Measurements from ENCODE around the gene PTPRE.

PTPRE gene

DNA sequence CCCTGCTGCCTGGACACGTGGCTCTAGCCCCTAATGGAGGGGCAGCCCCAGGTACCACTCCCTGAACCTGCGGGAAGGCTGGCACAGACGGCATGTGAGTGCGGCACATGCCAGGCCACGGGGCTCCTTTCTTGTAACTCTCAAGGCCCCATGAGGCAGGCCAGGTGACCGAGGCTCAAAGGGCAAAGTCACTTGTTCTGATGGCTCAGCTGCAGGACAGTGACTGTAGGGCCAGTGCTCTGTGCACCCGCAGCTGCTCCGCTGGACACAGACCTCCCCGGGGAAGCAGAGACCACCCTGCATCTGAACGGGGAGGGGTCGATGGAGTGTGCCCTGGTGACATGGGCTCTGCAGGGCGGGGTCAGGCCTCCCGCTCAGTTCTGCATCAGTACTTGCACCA, 55.3 kb downstream of the PTPRE start:
- DNase-seq, result no peak

DNA sequence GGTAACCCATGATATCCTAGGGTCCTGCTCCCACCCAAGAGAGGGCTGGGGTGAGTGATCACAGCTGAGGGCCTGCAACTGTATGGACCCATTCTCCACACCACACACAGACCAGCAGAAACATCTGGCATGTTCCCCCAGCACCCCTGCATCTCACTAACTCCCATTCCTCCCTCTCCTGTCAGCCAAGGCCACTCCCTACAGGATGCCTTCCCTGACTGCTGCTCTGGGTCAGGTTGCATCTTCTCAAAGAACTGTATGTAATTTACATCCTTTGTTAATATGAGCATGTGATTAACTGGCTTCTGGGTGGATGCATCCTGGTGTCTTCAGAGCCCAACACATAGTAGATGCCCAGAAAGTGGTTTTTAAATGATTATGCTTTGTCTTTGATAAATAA, 56.2 kb downstream of the PTPRE start:
- no peak for DNase-seq

DNA sequence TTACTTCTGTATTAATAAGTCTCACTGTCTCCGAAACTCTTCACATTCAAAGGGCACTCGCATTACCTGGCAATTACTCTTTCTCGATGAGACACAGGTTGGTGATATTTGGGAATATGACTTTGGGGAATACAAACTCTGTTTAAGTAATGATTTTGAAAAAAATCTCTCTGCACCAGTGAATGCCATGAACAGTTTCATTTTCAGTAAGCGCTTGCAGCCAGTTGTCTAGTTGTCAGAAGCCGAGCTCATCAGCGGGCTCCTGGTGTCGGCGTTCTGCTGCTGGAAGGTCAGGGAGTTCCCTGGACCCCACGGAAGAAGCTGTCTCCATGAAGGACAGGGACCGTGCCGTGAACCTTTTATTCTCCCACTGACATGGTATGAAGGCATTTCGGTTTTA, 57.7 kb downstream of the PTPRE start:
- no peak for DNase-seq

GRCh38 chr10:127966875-127967274, 60.0 kb downstream of the PTPRE start:
- no peak for DNase-seq

GRCh38 chr10:127968027-127968441, 61.1 kb downstream of the PTPRE start:
- no peak for DNase-seq

DNA sequence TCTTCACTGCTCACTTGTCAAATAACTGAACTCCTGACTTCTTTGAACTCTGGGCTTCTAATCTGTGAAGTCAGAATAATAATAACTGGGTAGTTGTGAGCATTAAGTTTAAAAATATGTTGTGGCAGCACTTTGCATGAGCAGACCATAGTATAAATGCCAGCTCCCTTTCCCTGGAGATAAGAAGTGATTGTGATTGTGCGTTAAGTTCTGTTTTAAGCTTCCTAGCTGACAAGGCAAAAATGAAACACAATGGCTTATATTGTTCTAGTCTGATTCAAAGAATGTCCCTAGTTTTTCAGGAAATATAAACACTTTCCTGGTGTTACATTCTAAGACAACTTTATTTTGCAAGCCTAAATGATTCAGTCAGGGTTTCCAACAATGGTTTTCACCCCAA, 61.8 kb downstream of the PTPRE start:
- DNase-seq, result no peak

DNA sequence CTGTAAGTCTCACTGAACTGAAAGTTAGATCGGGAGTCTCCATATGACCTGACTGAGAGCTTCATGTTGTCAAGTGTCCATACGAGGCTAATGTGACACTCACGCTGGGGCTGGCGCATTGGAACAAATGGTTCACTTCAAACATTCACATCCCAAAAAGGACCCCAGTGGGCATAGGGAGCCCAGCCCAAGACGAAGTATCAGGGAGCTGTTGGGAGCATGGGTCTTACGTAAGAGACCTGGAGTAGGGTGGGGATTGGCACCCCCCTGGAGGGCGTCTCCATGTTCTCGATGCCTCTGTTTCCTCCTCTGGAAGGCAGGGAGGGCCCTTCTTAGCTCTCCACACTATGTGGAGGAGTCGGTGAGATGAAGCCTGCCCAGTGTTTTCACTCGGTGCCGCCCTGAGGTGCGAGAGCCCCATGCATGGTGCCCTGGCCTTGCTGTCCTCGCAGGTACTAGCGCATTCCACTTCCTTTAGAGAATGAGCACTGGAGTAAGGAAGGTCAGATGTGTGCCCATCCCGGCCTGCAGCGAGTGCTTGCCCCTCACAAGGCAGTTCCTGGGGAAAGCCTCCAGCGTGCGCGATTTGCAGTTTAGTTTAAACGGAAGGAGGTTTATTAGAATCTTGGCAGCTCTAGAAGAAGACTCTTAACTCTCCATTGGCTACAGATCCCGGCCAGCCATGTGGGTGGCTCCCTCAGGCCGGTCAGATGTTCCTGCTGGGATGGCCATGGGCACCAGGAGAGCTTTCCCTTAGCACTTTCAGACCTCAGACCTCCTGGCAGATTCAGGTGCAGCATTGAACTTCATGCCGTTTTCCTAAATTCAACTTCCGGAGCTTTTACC, 64.4 kb downstream of the PTPRE start:
- no peak for DNase-seq

- DNase-seq, result no peak
These were observed 65.2 kb downstream of the PTPRE start for GRCh38 chr10:127971963-127972615.

- DNase-seq, result no peak
These were observed 66.0 kb downstream of the PTPRE start for GRCh38 chr10:127972751-127973357.

DNA sequence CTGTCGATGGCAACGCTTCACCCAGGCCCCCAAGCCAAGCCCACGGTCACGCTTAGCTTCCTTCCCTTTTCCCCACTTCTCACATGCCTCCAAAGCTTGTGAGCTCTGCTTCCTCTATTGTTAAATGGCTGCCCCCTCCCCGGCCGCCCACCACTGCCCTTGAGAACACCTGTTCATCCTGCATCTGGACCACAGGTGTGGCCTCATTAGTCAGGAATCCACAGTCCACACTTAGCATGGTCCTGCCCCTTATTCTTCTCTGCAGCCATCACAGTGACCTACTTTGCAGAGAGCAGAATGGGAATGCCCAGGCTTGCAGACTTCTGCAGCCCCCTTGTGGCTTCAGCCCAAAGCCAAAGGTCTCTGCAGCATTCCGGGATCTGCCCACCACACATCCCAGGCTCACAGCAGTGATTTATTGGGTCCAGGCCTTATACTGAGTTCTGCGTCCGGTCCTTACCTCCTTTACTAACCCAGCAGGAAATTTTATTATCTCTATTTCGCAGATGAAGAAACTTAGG, 66.9 kb downstream of the PTPRE start:
- DNase-seq, result peak; percentile 38 to 49 (median 40)

DNA sequence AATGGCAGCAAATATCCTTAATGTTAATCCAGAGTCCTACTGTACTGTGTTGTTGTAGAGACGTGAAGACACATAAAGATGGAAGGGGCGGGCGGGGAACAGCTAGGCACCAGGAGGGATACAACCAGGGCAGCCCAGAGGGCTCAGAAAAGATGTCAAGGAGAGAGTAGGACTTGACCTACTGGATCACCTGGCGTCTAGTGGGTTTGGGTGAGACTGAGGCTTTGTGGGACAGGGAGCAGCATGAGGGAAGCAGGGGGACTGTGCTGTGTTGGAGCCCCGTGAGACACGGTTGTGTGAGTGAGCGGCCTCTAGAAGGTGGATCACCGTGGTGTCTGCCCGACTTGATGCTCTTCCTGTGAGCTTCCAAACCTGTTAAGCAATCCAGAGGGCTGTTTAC, 68.0 kb downstream of the PTPRE start:
- no peak for DNase-seq

GRCh38 chr10:127976286-127976685, 69.4 kb downstream of the PTPRE start:
- DNase-seq, result peak; percentile 50 to 71 (median 56)

DNA sequence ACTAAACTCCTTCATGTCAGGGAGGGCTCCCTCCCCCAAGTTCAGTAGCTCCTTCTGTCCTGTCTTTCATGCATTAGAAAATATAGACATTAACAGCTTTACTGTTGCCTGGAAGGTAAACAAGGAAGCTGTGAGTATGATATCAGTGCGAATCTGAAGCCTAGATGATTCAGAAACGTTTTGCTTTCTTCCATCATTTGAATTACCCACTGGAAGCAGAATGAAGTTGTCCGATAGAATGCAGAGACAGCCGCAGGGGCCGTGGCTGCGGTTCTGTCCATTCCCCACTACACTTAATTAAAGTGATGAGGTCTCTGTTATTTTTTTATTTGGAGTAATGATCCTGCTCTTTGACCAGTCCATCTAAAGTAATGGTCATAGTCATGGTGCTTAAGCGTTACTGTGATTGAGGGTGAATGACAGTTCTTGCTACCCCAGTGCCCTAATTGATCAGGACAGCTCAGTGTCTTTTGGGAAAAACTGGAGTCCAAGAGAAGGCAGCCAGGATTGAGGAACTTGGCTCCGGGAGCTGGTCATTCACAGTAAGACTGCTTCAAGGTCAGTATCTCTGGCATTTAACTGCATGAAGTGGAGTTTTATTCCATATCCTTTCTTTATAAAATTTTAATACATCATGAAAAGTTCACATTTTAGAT, 69.9 kb downstream of the PTPRE start:
- peak; percentile 31 to 53 (median 46) for DNase-seq

GRCh38 chr10:127977357-127978009, 70.6 kb downstream of the PTPRE start:
- DNase-seq, result peak; percentile 91 to 93 (median 92)

DNA sequence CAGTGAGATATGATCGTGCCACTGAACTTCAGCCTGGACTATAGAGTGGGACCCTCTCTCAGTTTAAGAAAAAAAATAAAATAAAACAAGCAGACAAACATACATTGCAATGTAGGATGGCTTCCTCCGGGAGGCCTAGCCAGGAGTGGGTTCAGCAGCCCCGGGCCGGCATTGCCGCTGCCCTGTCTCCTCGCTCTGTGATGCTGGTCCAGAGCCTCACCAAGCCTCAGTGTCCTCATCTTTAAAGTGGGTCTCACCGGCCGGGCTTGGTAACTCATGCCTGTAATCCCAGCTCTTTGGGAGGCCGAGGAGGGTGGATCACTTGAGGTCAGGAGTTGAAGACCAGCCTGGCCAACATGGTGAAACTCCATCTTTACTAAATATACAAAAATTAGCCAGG, 71.6 kb downstream of the PTPRE start:
- no peak for DNase-seq

DNA sequence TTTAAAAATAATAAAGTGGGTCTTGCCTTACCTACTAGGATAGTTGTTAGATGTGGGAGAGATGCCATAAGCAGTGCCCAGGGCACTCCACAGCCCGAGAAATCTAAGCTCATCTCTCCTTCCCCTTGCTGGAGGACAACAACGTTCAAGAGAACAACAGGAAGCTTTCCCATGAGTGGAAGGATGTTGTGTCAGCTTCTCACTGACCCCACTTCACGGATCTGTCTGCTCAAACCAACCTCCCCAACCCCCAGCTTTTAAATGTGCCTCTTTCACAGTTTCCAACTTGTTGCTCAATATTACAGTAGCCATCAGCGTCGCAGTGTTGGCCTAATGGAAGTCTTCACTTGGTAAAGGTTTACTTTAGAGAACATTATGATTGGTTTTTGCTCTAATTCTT, 72.1 kb downstream of the PTPRE start:
- DNase-seq, result peak; percentile 51 to 63 (median 62)

DNA sequence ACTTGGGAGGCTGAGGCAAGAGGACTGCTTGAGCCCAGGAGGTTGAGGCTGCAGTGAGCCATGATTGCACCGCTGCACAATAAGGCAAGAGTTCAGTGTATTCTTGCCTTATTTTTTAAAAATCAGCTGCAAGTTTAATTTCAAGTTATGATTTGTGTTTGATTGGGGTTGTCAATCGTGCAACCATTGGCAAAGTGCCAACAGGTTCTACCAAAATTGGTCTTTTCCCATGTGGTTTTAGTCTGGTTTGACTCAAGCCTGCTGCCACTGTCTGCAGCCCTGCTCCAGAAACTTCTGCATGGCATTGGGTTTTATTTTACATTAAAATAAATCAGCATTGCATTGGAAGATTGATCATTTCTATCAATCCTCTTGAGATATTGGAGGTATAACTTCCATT, 72.7 kb downstream of the PTPRE start:
- DNase-seq, result no peak

- no peak for DNase-seq
These were observed 74.0 kb downstream of the PTPRE start for GRCh38 chr10:127980898-127981297.

- no peak for DNase-seq
These were observed 75.7 kb downstream of the PTPRE start for GRCh38 chr10:127982601-127983000.

DNA sequence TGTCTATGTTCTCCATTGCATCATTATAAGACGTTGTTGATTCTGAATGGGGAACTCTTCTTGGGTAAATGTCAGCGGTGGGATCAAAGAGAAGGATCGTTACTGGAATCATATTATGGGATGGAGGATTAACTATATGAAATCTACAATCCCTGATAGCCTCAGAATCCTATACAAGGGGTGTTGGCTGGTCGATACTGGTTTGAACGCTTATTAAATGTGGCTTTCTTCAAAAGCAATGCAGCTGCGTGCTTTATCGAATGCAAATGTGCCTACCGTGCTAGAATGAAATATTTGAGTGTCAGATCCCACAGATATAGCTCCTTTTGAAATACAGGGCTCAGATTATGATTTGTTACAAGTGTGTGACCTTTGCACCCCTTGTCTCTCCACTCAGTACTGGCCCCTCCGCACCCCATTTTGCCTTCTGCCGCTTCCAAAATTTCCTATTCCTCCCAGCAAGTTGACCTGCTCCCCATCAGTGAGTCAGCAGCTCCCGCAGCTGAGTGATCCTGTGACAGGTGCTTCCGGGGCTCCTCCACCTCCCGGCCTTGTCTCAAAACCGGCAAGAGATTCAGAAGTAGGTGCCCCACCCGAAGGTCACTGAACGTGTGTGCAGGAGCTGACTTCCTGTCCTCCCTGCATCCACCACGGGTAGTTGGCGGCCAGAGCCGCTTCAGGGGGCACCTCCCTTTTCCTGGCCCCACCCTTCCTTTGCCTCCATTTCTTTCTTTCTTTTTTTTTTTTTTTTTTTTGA, 76.6 kb downstream of the PTPRE start:
- no peak for DNase-seq

GRCh38 chr10:127984945-127985344, 78.0 kb downstream of the PTPRE start:
- DNase-seq, result peak in 2 of 3 donors; percentile 42 to 61

Data from suppressor macrophage treated with lipopolysaccharide for 1 hour (primary cell).